ENCODE data around the gene P2RX5.

Gene P2RX5

GRCh38 chr17:3681057-3681456, 14.9 kb downstream of the P2RX5 start:
- DNase-seq = no peak

- no peak for DNase-seq
Measured at GRCh38 chr17:3679531-3680126, 16.3 kb downstream of the P2RX5 start.

- no peak for DNase-seq
Measured at GRCh38 chr17:3678821-3679530, 17.0 kb downstream of the P2RX5 start.

- DNase-seq = no peak
Measured at GRCh38 chr17:3678095-3678820, 17.7 kb downstream of the P2RX5 start.

DNA sequence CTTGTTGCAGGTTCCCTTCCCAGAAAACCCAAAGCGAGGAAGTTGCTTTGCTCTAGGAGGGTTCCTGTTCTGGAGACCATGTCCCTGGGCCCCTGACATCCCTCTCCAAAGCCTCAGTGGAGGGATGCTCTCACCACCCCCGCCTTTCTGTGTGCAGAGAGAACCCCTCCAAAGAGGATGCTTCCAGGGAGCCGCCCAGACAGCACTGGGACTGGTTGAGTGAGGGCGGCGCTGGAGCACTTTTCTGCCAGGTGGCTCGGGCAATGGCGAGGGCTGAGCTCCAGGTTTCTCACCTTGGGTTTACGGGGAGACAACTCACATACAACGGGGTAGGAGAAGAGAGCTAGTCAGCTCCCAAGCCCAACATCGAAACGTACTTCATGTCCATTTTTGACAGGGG, 20.1 kb downstream of the P2RX5 start:
- DNase-seq = no peak

- no peak for DNase-seq
Measured at GRCh38 chr17:3672571-3672970, 23.4 kb downstream of the P2RX5 start.

DNA sequence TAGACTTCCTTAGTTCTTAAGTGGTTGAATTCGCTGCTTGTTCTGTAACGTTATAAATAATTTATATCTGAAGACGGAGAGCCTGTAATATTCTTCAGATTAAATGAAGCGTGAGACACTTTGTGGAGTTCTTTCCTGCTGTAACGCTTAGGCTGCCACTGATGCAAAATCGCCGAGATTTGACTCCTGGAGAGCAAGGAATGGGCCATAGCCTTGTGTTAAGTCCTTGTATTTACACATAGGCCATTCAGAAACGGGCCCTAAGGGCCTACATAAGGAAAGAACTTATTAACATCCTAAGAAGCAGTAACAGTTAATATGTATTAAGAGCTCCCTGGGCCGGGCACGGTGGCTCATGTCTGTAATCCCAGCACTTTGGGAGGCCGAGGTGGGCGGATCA, 26.4 kb downstream of the P2RX5 start:
- DNase-seq = no peak

DNA sequence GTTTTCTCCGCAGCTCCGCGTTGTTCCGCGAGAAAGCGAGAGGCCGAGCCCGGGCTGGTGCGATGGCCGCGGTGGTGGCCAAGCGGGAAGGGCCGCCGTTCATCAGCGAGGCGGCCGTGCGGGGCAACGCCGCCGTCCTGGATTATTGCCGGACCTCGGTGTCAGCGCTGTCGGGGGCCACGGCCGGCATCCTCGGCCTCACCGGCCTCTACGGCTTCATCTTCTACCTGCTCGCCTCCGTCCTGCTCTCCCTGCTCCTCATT, 26.9 kb downstream of the P2RX5 start:
- no peak for DNase-seq

DNA sequence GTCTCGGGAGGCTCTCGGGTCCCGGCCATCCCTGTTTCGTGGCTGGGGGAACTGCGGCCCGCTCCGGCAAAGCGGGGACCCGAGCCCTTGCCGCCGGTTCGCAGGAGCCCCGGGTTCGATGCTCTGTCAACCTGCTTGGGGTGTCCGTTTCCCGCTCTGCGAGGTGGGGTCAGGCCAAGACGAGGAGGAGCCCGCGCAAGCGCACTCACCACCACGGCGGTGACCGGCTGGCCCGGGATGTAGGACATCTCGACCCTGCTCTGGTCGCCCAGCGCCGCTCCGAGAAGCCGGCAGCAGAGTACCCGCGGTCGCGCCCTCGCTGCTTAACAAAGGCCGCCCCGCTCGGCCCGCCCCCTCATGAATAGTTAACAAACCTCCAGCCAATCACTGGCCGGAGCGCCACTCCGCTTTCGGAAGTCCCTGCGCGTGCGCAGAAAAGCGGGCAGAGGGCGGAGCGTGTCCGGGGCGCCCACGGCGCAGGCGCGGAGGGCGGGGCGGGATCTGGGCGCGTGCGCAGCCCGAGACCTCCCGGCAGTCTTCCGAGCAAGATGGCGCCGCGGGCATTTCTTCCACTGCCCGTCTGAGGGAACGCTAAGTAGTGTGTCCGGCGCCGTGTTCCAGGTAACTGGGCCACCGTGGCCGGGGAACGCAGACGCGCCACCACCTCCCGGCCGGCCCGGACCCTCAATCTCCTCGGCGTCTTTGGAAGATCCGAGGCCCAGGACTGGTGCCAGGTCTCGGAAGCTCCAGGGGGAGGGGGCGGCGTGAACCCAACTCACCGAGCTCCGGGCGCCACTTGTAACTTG, 27.5 kb downstream of the P2RX5 start, which contains the start of the genes EMC6 and TAX1BP3:
Gene EMC6 (plus strand): TSS at position 534 of the 806 bp plus-strand sequence. CDS start 335 bp downstream, outside the sequence.
Gene TAX1BP3 (minus strand): TSS at position 300 of the 806 bp plus-strand sequence. CDS start 52 bp downstream, at position 248.
- peak; percentile 98 for DNase-seq

DNA sequence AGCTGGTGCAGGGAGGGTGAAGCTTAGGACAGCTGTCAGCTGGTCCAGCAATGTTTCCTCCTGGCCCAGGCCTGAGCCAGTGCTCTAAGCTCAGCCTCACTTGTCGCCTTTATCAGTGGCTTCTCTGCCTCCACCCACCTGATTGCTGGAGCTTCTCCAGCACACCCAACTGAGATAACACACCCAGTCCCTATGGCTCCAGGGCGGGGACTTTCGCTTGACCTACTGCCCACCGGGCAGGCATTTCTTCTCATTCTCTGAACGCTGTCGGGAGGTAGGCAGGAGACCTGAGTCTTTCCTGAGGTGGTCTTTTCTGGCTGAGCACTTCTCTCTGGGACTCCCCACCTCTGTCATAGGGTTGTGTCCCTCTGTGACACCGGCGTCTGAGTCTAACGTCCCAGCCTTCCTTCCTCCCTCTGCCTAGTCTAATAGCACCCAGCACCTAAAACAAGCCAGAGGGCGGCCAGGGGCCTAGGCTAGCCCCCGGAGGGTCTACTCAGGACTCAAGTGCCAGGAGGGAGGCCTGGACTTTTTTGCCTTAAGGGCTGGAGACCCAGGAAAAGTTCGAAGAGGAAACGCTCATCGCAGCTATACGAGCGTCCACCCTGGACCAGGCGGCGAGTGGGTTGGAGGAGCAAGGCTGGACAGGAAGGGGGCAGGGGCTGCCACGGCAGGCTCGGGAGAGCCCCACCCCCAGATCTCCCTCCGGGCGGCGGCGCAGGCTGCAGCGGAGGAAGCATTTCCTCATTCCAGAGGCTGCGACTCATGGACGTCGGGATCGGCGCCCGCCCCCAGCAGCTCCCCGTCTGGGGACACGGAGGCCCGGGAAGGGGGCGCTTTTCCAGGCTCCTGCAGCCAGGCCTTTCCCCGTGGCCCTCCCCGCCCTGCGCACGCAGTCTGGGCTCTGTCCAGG, 28.3 kb downstream of the P2RX5 start:
- no peak for DNase-seq

DNA sequence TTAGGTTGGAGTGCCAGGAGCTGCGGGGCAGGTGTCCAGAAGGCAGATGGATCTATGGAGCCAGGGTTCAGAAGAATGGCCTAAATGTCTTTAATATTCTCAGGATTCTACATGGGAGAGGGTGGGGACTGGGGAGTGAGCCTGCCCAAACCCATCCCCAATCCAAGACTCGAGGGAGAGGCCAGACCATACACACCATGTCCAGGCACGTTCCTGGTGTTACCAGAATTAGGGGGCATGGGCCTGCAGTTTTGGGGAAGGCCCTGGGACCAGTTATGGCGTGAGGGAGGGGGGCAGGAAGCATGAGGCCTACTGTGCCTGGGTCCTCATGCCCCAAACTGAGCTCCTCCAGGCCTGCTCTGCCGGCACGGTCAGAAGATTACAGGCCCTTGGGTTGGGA, 29.4 kb downstream of the P2RX5 start:
- DNase-seq = no peak

GRCh38 chr17:3665834-3666233, 30.1 kb downstream of the P2RX5 start:
- no peak for DNase-seq

GRCh38 chr17:3663102-3664011, 32.6 kb downstream of the P2RX5 start:
- DNase-seq = no peak

DNA sequence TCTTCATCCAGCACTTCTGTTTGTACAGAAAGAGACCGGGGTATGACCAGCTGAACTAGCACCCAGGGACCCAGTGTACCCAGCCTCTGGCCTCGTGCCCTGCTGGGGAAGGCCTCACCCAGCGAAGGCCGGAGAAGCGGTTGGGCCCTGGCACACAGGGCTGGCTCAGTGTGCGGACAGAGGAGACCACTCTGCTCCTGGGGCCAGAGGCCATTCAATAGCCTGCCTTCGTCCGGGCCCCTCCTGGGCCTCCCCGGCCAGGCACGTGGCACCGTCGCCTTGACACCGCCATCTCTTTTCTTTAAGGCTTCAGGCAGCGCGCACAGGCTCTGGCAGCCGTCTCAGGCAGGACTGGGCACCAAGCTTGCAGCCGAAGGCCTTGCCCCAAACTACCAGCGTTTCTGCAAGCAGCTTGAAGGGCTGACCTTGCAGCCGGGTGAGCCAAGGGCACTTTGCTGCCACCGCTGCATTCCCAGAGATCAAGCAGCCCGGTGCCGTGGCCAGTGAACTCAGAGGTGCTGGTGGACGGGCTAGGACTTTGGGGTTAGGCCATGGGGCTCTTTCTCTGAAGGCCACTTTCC, 35.6 kb downstream of the P2RX5 start:
- DNase-seq = no peak

DNA sequence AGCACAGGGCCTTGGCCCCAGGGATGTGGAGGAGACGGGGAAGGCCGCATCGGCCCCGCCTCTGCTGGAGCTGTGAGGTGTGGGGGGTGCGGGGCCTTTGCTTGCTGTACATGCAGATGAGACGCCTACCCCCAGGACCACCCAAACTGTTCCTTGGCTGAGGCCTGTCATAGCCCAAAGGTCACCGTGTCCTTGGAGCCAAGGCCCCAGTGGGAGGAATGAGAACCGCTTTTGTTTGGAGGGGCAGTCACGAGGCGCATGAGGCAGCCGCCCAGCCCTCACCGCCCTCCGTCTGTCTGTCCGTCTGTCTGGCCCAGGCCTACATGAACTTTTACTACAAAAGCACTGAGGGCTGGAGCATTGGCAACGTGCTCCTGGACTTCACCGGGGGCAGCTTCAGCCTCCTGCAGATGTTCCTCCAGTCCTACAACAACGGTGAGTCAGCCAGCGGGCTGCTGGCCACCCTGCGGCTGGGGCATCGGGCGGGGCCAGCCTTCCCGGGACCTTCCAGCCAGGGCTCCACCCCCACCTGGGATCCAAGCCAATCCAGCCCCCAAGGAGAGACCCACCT, 36.3 kb downstream of the P2RX5 start:
- DNase-seq = no peak

GRCh38 chr17:3658784-3659449, 37.0 kb downstream of the P2RX5 start:
- DNase-seq = no peak

GRCh38 chr17:3657874-3658783, 37.8 kb downstream of the P2RX5 start:
- no peak for DNase-seq

DNA sequence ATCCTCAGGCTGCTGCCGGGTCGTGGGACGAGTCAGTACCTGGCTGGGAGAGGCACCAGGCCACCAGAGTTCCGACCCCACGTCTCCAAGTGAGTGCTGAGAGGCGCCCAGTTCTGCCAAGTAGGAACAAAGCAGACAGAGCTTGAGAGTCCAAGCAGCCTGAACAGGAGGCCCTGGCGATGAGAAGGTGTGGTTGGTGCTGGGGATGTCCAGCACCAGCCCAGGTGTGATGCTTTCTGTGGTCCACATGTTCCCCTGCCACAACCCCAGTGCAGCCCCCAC, 38.4 kb downstream of the P2RX5 start:
- no peak for DNase-seq

All from CD4-positive, alpha-beta T cell treated with Interleukin-17A for 1 hour (primary cell).